Thyroid gland (tissue), 4 donors: ENCODE results near the gene ZNF622. TPM values are rescaled to one million over a fixed set of nuclear protein-coding genes. Genes with fewer than 3 reads are reported as not detected.

ENCODE experiments used
- DNase-seq, 2 donors: peaks; one replicate each; pipeline ENCODE4 v3.0.0-alpha.2; 2019
- H3K27ac ChIP-seq, 3 donors: fragments of 200-600 bp; sonication (generic); 1 replicate in 2 of 3; 2 replicates in 1 of 3; pipeline ENCODE4 v1.5.1; 2016 to 2019; ENCODE audit warnings: mild to moderate bottlenecking in 1 of 3, moderate library complexity in 1 of 3
- H3K27me3 ChIP-seq: fragments of 200-600 bp; sonication (generic); one replicate; pipeline ENCODE4 v1.5.1; 2019
- H3K36me3 ChIP-seq, 2 donors: fragments of 200-600 bp; sonication (generic); one replicate each; pipeline ENCODE4 v1.5.1; 2016 to 2019
- H3K4me1 ChIP-seq, 2 donors: fragments of 200-600 bp; sonication (generic); one replicate each; pipeline ENCODE4 v1.5.1; 2017 to 2019
- H3K4me3 ChIP-seq, 3 donors: fragments of 200-600 bp; sonication (generic); replicated peaks in 1 of 3; 1 replicate in 2 of 3; 2 replicates in 1 of 3; pipeline ENCODE4 v1.5.1; 2016; ENCODE audit warnings: mild to moderate bottlenecking in 1 of 3
- H3K9me3 ChIP-seq: fragments of 200-600 bp; sonication (generic); one replicate; pipeline ENCODE4 v1.5.1; 2017
- POLR2A ChIP-seq, 2 donors: fragments of 450-650 bp; IDR thresholded peaks; one replicate each; pipeline ENCODE4 v1.6.1; 2017; ENCODE audit warnings: antibody characterized with exemption in 2 of 2, mild to moderate bottlenecking in 2 of 2, moderate library complexity in 1 of 2
- WGBS, 2 donors: methylation state at CpG; one replicate each; pipeline ENCODE4 v1.1.5; 2017; 5-methylcytosine and 5-hydroxymethylcytosine counted together
- intact Hi-C: fragments of 100-400 bp; cut with DNase I; formaldehyde crosslinking; loops from one replicate; pipeline ENCODE4 v1.15.1; 2023
- total RNA-seq, 4 donors: library from RNA; depleted of rRNA; stranded (reverse); fragments of >200 nt; gene quantifications; one replicate each; pipeline ENCODE4 v1.2.3, GENCODE V29; 2016
- TF ChIP-seq, protein P1 (sequence below), 6 experiments: fragments of 200-600 bp in 3 of 6; fragments of 450-650 bp in 3 of 6; sonication (generic) in 3 of 6; IDR thresholded peaks; one replicate each; pipeline ENCODE4 v1.5.1; 2016 to 2019; ENCODE audit warnings: antibody characterized with exemption in 6 of 6, mild to moderate bottlenecking in 2 of 6, inconsistent platforms in 1 of 6, moderate library complexity in 1 of 6

ZNF622 gene
- total RNA-seq, 4 donors from 2014 or later = 24.3 to 30.9 (median 28.1) TPM

DNA sequence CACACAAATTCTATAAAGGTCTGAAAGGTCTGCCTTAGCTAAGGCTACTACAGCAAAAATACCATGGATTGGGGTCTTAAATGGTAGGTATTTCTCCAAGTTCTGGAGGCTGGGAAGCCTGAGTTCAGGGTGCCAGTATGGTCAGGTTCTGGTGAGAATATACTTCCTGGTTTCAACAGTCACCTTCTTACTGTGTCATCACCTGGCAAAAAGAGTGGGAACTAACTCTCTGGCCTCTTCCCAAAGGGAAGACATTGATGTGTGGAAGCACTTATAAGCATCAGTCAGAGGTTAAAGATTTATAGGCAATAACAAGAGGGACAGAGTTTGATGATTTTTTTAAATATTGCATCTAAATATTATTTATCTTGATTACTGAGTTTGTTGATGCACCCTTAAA is 53.0 kb downstream of the ZNF622 start:
- TF ChIP-seq, protein P1, sequence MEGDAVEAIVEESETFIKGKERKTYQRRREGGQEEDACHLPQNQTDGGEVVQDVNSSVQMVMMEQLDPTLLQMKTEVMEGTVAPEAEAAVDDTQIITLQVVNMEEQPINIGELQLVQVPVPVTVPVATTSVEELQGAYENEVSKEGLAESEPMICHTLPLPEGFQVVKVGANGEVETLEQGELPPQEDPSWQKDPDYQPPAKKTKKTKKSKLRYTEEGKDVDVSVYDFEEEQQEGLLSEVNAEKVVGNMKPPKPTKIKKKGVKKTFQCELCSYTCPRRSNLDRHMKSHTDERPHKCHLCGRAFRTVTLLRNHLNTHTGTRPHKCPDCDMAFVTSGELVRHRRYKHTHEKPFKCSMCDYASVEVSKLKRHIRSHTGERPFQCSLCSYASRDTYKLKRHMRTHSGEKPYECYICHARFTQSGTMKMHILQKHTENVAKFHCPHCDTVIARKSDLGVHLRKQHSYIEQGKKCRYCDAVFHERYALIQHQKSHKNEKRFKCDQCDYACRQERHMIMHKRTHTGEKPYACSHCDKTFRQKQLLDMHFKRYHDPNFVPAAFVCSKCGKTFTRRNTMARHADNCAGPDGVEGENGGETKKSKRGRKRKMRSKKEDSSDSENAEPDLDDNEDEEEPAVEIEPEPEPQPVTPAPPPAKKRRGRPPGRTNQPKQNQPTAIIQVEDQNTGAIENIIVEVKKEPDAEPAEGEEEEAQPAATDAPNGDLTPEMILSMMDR (IDR thresholded peaks at IDR 0.05) = no peak
- no peak for TF ChIP-seq POLR2A (IDR thresholded peaks at IDR 0.05)
- Histone ChIP-seq H3K27me3 (no peaks in the 10 kb centered on the region), H3K4me3 (no peak overlapping the region), H3K9me3 (no peaks in the 10 kb centered on the region), H3K27ac (no peak overlapping the region), H3K36me3 (no peaks in the 10 kb centered on the region), H3K4me1 (no peaks in the 10 kb centered on the region)
- intact Hi-C loops = no loop called here
- no peak for DNase-seq

DNA sequence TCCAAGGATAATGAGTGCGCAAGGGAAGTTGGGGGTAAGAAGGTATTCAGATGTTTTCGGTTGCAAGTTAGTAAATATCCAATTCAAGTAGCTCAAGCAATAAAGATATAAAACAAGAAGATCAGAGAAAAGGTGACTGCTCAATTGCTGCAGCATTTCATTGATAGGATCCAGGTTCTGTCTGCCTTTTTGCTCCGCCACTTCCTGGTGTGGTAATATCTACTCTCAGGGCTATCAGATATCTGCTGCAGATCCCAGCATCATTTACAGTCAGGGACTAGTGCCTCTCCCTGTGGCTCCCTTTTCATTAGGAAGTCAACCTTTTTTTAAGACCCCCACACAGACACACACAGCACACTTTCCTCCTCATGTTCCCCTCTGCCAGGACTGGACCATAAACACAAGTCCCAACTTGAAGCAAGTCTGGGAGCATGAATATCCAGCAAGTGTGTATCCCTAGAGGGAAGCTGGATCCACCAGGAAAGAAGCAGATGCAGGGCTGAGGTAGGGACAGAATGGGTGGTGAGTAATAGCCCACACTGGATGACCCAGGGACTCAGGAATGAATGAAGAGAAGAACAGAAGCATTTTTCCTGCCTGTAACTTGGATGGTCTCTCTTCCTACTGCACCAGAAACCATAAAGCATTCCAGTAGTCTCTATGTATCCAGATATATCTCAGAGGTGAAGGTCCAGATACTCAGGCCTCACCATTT is 53.7 kb downstream of the ZNF622 start:
- intact Hi-C loops = no loop called here
- TF ChIP-seq POLR2A (IDR thresholded peaks at IDR 0.05) = no peak
- TF ChIP-seq, protein P1 (IDR thresholded peaks at IDR 0.05) = no peak
- no peaks in the 10 kb centered on the region for H3K27me3 ChIP-seq
- no peaks in the 10 kb centered on the region for H3K4me1 ChIP-seq
- H3K9me3 ChIP-seq = no peaks in the 10 kb centered on the region
- 76 to 87% methylated on average over 3 of the region's 3 CpGs for WGBS, 2 donors
- no peak overlapping the region for H3K27ac ChIP-seq
- no peak overlapping the region for H3K4me3 ChIP-seq
- DNase-seq = no peak
- H3K36me3 ChIP-seq = no peaks in the 10 kb centered on the region

DNA sequence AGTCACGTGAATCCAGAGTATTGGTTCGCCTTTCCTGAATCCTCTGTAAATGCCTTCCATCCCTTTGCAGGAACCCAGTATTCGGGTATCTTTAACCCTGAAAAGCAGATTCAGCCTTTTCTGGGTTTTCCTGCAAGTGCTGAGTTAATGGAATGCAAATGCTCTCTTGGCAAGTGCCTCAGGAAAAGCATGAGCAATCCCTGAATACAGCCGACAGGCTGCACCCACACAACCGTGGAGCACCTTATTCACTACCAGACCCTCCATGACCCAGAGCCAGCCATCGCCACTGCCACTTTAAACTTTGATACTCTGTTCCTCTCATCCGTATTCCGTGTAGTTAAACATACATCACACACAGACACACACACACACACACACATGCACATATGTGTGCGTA is 54.4 kb downstream of the ZNF622 start:
- Histone ChIP-seq H3K4me3 (no peak overlapping the region), H3K27me3 (no peaks in the 10 kb centered on the region), H3K36me3 (no peaks in the 10 kb centered on the region), H3K27ac (no peak overlapping the region), H3K9me3 (no peaks in the 10 kb centered on the region), H3K4me1 (no peaks in the 10 kb centered on the region)
- intact Hi-C loops = no loop called here
- DNase-seq = no peak
- 82 to 85% methylated on average over 9 of the region's 9 CpGs for WGBS, 2 donors
- TF ChIP-seq, protein P1 (IDR thresholded peaks at IDR 0.05) = no peak

DNA sequence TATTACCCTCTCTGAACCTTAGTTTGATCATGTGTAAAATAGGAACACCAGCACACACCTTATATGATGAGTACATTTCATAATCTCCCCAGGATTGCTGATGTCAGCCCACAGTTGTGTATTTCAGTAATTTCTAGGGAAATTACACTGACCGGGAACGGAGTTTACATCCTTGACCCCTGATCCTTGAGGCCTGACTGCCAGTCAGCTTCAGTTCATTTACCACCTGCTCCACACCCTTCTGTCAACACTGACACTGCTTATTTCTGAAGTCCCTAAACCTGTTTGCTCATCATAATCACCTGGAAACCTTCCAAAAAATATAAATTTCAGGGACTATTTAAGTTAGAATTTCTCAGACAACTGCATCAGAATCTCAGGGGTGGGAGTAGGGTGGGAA is 55.3 kb downstream of the ZNF622 start:
- H3K36me3 ChIP-seq = no peaks in the 10 kb centered on the region
- no peaks in the 10 kb centered on the region for H3K27me3 ChIP-seq
- TF ChIP-seq POLR2A (IDR thresholded peaks at IDR 0.05) = no peak
- TF ChIP-seq, protein P1 (IDR thresholded peaks at IDR 0.05) = no peak
- no peak overlapping the region for H3K4me3 ChIP-seq
- intact Hi-C loops = no loop called here
- DNase-seq = no peak
- H3K27ac ChIP-seq = no peak overlapping the region
- no peaks in the 10 kb centered on the region for H3K9me3 ChIP-seq
- H3K4me1 ChIP-seq = no peaks in the 10 kb centered on the region
- WGBS, 2 donors = 74 to 78% methylated on average over 2 of the region's 2 CpGs

DNA sequence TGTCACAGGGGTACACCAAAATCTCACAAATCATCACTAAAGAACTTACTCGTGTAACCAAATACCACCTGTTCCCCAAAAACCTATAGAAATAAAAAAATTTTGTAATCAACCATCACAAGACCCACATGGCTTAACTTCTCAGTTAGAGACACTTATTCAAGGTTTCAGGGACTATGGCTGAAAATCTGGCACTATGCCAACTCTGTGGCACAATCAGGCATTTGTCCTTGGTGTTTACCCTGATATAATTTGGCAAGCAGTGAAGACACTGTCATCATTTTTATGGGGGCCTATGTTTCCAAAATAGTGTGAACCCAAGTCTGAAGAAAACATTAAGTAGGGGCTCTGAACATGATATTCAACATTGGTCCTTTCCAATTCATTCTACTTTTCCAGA is 59.0 kb downstream of the ZNF622 start:
- no peaks in the 10 kb centered on the region for H3K4me1 ChIP-seq
- intact Hi-C loops = no loop called here
- 88% methylated on average over 1 of the region's 1 CpG for WGBS, 2 donors
- H3K9me3 ChIP-seq = no peaks in the 10 kb centered on the region
- TF ChIP-seq, protein P1 (IDR thresholded peaks at IDR 0.05) = no peak
- no peak for TF ChIP-seq POLR2A (IDR thresholded peaks at IDR 0.05)
- H3K27ac ChIP-seq = no peak overlapping the region
- H3K36me3 ChIP-seq = no peaks in the 10 kb centered on the region
- no peaks in the 10 kb centered on the region for H3K27me3 ChIP-seq
- DNase-seq = no peak
- H3K4me3 ChIP-seq = no peak overlapping the region
